RWPE1 (cell line): ENCODE measurements around the gene LIPE.

ENCODE experiments used
- CTCF ChIA-PET: fragments of 350-600 bp; sonication (Branson Sonifier 250); formaldehyde crosslinking; extraction: SDS; loops from one replicate; lab custom pipeline; 2021; lab: Yijun Ruan, JAX
- POLR2A ChIA-PET: fragments of 400-600 bp; formaldehyde crosslinking; extraction: SDS; loops from one replicate; lab custom pipeline; 2020; ENCODE audit warnings: antibody characterized with exemption; ENCODE audit not compliant: low non-redundant PET; lab: Yijun Ruan, JAX
- DNase-seq: peaks from one replicate; pipeline ENCODE4 v3.0.0; 2012; ENCODE audit warnings: low spot score
- H3K27ac ChIP-seq: fragments of 450-650 bp; 2 replicates; pipeline ENCODE4 v1.5.1; 2017
- CTCF ChIP-seq: fragments of 450-650 bp; conservative IDR thresholded peaks from 2 replicates; pipeline ENCODE4 v1.5.1; 2017; ENCODE audit warnings: low read depth, mild to moderate bottlenecking

Gene LIPE

GRCh38 chr19:42421591-42422031 is 5.6 kb downstream of the LIPE start:
- ChIA-PET CTCF (no interaction called here), POLR2A (no interaction called here)
- DNase-seq = peak; percentile 85
- peak overlapping the region; percentile 79 for H3K27ac ChIP-seq
- no peak for TF ChIP-seq CTCF

GRCh38 chr19:42421101-42421500 is 6.1 kb downstream of the LIPE start:
- no peak for TF ChIP-seq CTCF
- POLR2A ChIA-PET = no interaction called here
- CTCF ChIA-PET = interaction anchor here (0.6 to 1.6 kb wide), 3 partner anchors 14 to 64 kb away, joined by 3 to 8 read pairs (median 5); no protein-coding TSS in a partner anchor
- H3K27ac ChIP-seq = peak overlapping the region; percentile 79
- DNase-seq = no peak

- TF ChIP-seq CTCF = peak; percentile 70
- peak overlapping the region; percentile 79 for H3K27ac ChIP-seq
- ChIA-PET CTCF (interaction anchor here (0.5 to 1.6 kb wide), 13 partner anchors 11 to 1865 kb away, joined by 3 to 8 read pairs (median 3); no protein-coding TSS in a partner anchor), POLR2A (interaction anchor here (0.6 to 0.7 kb wide), 4 partner anchors 11 to 406 kb away, joined by 3 to 7 read pairs (median 3); no protein-coding TSS in a partner anchor)
- peak; percentile 71 for DNase-seq
These were observed 7.1 kb downstream of the LIPE start for GRCh38 chr19:42420055-42420544.

GRCh38 chr19:42419309-42419708 is 7.9 kb downstream of the LIPE start:
- CTCF ChIA-PET = interaction anchor here (0.6 to 1.1 kb wide), 4 partner anchors 13 to 331 kb away, joined by 3 to 6 read pairs (median 5); no protein-coding TSS in a partner anchor

GRCh38 chr19:42412661-42413076 is 14.5 kb downstream of the LIPE start:
- peak overlapping the region; percentile 25 for H3K27ac ChIP-seq
- DNase-seq = no peak
- no peak for TF ChIP-seq CTCF
- CTCF ChIA-PET = interaction anchor here (0.6 to 1.6 kb wide), 3 partner anchors 20 to 26 kb away, joined by 3 to 4 read pairs (median 3); no protein-coding TSS in a partner anchor
- POLR2A ChIA-PET = no interaction called here

More at GRCh38 chr19:42419309-42419708, 7.9 kb downstream of the LIPE start:
- TF ChIP-seq CTCF = no peak
- POLR2A ChIA-PET = no interaction called here
- no peak for DNase-seq
- peak overlapping the region; percentile 79 for H3K27ac ChIP-seq

GRCh38 chr19:42412227-42412626 is 15.0 kb downstream of the LIPE start:
- ChIA-PET CTCF (interaction anchor here (0.6 to 1.6 kb wide), 2 partner anchors 22 to 26 kb away, joined by 3 to 4 read pairs; no protein-coding TSS in a partner anchor), POLR2A (no interaction called here)
- no peak for DNase-seq
- peak overlapping the region; percentile 25 for H3K27ac ChIP-seq
- no peak for TF ChIP-seq CTCF
